Endothelial cell of umbilical vein (primary cell): ENCODE results near the gene FAM20A. TPM values are rescaled to one million over a fixed set of nuclear protein-coding genes. Genes with fewer than 3 reads are reported as not detected.

ENCODE experiments used
- BruUV-seq: library from RNA; stranded (reverse); fragments of 400-500 nt; replicated peaks from 2 replicates; lab custom pipeline; 2021; lab: Mats Ljungman, UMichigan
- CTCF ChIA-PET: fragments of 300-600, 350-600 bp; sonication (Branson Sonifier 250); formaldehyde crosslinking; loops from one replicate; lab custom pipeline; 2021; ENCODE audit warnings: antibody characterized with exemption, inconsistent platforms; lab: Charles Lee
- POLR2A ChIA-PET: fragments of 300-600, 350-600 bp; sonication (Branson Sonifier 250); formaldehyde crosslinking; loops from one replicate; lab custom pipeline; 2021; ENCODE audit warnings: antibody characterized with exemption, inconsistent platforms; lab: Charles Lee
- DNase-seq: peaks from one replicate; pipeline ENCODE4 v3.0.0-alpha.2; 2011; ENCODE audit warnings: low read depth, low spot score
- FAIRE-seq: peaks from 2 replicates; lab custom pipeline; 2011; peaks lifted over from hg19 to GRCh38; lab: Jason Lieb, UNC
- H2AFZ ChIP-seq: 2 replicates; pipeline ENCODE4 v1.6.0; 2012; ENCODE audit warnings: low read depth, low read length, control low read depth, inconsistent platforms
- H3K27ac ChIP-seq: 2 replicates; pipeline ENCODE4 v1.5.1; 2011; ENCODE audit warnings: low read depth, mild to moderate bottlenecking, control low read depth, low read length, moderate library complexity; ENCODE audit not compliant: insufficient read depth
- H3K27me3 ChIP-seq, 2 experiments: 2 replicates each; pipeline versions ENCODE4 v1.6.0 to v1.6.1; 2011; ENCODE audit warnings: low read length in 2 of 2, mixed read lengths in 1 of 2; ENCODE audit not compliant: control insufficient read depth in 2 of 2, insufficient read depth in 2 of 2
- H3K36me3 ChIP-seq, 2 experiments: 2 replicates in 1 of 2; 3 replicates in 1 of 2; pipeline ENCODE4 v1.5.1; 2011; ENCODE audit warnings: low read length in 2 of 2, mild to moderate bottlenecking in 1 of 2, moderate library complexity in 1 of 2; ENCODE audit not compliant: control insufficient read depth in 2 of 2, insufficient read depth in 2 of 2; ENCODE audit errors: extremely low read depth in 1 of 2
- H3K4me1 ChIP-seq: 3 replicates; pipeline ENCODE4 v1.5.1; 2011; ENCODE audit warnings: mild to moderate bottlenecking, low read length; ENCODE audit not compliant: control insufficient read depth, insufficient read depth; ENCODE audit errors: extremely low read depth
- H3K4me2 ChIP-seq: 2 replicates; pipeline ENCODE4 v1.6.1; 2011; ENCODE audit warnings: low read length, control low read depth, mixed read lengths; ENCODE audit not compliant: insufficient read depth
- H3K4me3 ChIP-seq, 3 experiments: fragments of 200-600 bp in 1 of 3; sonication (generic), shearing (Covaris generic) in 1 of 3; replicated peaks in 1 of 3; 2 replicates each; pipeline ENCODE4 v1.5.1; 2011 to 2016; ENCODE audit warnings: control low read depth in 3 of 3, low read length in 3 of 3, mild to moderate bottlenecking in 2 of 3, inconsistent platforms in 1 of 3, low read depth in 1 of 3, moderate library complexity in 1 of 3; ENCODE audit not compliant: insufficient read depth in 1 of 3
- H3K79me2 ChIP-seq: 2 replicates; pipeline ENCODE4 v1.6.0; 2012; ENCODE audit warnings: low read length, inconsistent platforms; ENCODE audit not compliant: control insufficient read depth, insufficient read depth
- H3K9ac ChIP-seq: replicated peaks from 2 replicates; pipeline ENCODE3; 2011; ENCODE audit warnings: low read length, control low read depth; ENCODE audit not compliant: insufficient read depth; ENCODE audit errors: extremely low read depth
- H3K9me1 ChIP-seq: replicated peaks from 3 replicates; pipeline ENCODE4 v1.6.0; 2011; ENCODE audit warnings: mild to moderate bottlenecking, low read length; ENCODE audit not compliant: control insufficient read depth, insufficient read depth; ENCODE audit errors: extremely low read depth
- H3K9me3 ChIP-seq: replicated peaks from 2 replicates; pipeline ENCODE4 v1.5.1; 2012; ENCODE audit warnings: low read length, inconsistent platforms; ENCODE audit not compliant: control insufficient read depth, insufficient read depth
- H4K20me1 ChIP-seq: replicated peaks from 2 replicates; pipeline ENCODE3; 2011; ENCODE audit warnings: mild to moderate bottlenecking, low read length; ENCODE audit not compliant: control insufficient read depth, insufficient read depth; ENCODE audit errors: extremely low read depth
- EZH2 ChIP-seq: IDR thresholded peaks from 2 replicates; pipeline ENCODE4 v1.6.1; 2012; ENCODE audit warnings: borderline replicate concordance, low read depth, mild to moderate bottlenecking, moderate library complexity, low read length, inconsistent platforms; ENCODE audit not compliant: severe bottlenecking
- FOS ChIP-seq: IDR thresholded peaks from 2 replicates; pipeline ENCODE4 v1.6.1; 2011; ENCODE audit warnings: mild to moderate bottlenecking, low read length, moderate library complexity, borderline replicate concordance; ENCODE audit not compliant: insufficient read depth
- GATA2 ChIP-seq: IDR thresholded peaks from 2 replicates; pipeline ENCODE4 v1.7.0; 2011; ENCODE audit warnings: low read depth, mild to moderate bottlenecking, moderate library complexity, mixed read lengths, low read length; ENCODE audit not compliant: insufficient read length, insufficient read depth
- JUN ChIP-seq: IDR thresholded peaks from 2 replicates; pipeline ENCODE4 v1.6.1; 2011; ENCODE audit warnings: borderline replicate concordance, low read depth; ENCODE audit not compliant: insufficient read length, insufficient read depth
- MYC ChIP-seq: IDR thresholded peaks from one replicate; pipeline ENCODE4 v1.6.1; 2011; ENCODE audit warnings: mild to moderate bottlenecking, low read depth, low read length
- POLR2A ChIP-seq: IDR thresholded peaks from 2 replicates; pipeline ENCODE4 v1.6.1; 2012; ENCODE audit warnings: low read depth, mild to moderate bottlenecking, control low read depth, low read length
- POLR2AphosphoS5 ChIP-seq: IDR thresholded peaks from 2 replicates; pipeline ENCODE4 v1.6.1; 2012; ENCODE audit warnings: low read depth, mild to moderate bottlenecking, control low read depth, low read length, moderate library complexity; ENCODE audit not compliant: insufficient read depth
- dilution Hi-C: fragments of 300-500 bp; cut with MboI; formaldehyde crosslinking; loops from one replicate; pipeline ENCODE4 v1.15.0; 2019; ENCODE audit warnings: low sequenced_read_pairs; ENCODE audit not compliant: extremely low pct_ligation_motif_present
- intact Hi-C: fragments of 100-400 bp; cut with micrococcal nuclease; formaldehyde crosslinking; loops from one replicate; pipeline ENCODE4 v1.10.0; 2022
- polyA plus RNA-seq, 4 experiments: library from polyadenylated mRNA; depleted of rRNA in 3 of 4; stranded (reverse) in 3 of 4; unstranded in 1 of 4; fragments of >200 nt; gene quantifications; 2 replicates each; pipeline versions ENCODE4 v1.2.1 to v1.2.3, GENCODE V29; 2011 to 2012; ENCODE audit warnings: missing spikeins in 1 of 4
- total RNA-seq: library from RNA; stranded (reverse); gene quantifications from 2 replicates; pipeline ENCODE4 v1.2.3, GENCODE V29; 2021
- TF ChIP-seq, protein P1 (sequence below), 2 donors: IDR thresholded peaks; 1 replicate in 1 of 2; 2 replicates in 1 of 2; pipeline ENCODE4 v1.5.1; 2011; ENCODE audit warnings: low read length in 2 of 2, mild to moderate bottlenecking in 2 of 2, moderate library complexity in 2 of 2, control low read depth in 1 of 2, inconsistent platforms in 1 of 2, low read depth in 1 of 2; ENCODE audit not compliant: insufficient read depth in 1 of 2; ENCODE audit errors: extremely low read depth in 1 of 2
- TF ChIP-seq, protein P2 (sequence below): IDR thresholded peaks from 2 replicates; pipeline ENCODE4 v1.6.1; 2011; ENCODE audit not compliant: insufficient read depth, insufficient read length

The FAM20A gene
- total and polyA plus RNA-seq, 2 donors (not counting 3 experiments of a cell fraction or from before 2014, with no cell fraction given) = not detected

DNA sequence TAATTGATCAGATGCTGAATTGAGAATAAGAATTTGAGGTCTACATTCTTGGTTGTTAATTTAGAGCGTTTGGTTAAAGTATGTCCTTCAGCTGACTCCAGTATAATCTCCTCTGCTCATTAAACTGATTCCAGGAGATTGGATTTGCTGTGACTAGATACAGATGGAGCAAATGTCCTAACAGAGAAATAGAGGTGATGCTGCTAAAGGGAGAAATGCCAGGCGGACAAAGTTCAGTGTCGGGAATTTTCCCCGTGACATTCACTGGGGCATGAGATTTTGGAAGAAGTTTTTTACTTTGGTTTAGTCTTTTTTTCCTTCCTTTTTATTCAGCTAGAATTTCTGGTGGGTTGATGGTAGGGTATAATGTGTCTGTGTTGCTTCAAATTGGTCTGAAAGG is 69.9 kb downstream of the FAM20A start:
- BruUV-seq = no TSS peak
- no peak for TF ChIP-seq GATA2
- TF ChIP-seq, protein P1, sequence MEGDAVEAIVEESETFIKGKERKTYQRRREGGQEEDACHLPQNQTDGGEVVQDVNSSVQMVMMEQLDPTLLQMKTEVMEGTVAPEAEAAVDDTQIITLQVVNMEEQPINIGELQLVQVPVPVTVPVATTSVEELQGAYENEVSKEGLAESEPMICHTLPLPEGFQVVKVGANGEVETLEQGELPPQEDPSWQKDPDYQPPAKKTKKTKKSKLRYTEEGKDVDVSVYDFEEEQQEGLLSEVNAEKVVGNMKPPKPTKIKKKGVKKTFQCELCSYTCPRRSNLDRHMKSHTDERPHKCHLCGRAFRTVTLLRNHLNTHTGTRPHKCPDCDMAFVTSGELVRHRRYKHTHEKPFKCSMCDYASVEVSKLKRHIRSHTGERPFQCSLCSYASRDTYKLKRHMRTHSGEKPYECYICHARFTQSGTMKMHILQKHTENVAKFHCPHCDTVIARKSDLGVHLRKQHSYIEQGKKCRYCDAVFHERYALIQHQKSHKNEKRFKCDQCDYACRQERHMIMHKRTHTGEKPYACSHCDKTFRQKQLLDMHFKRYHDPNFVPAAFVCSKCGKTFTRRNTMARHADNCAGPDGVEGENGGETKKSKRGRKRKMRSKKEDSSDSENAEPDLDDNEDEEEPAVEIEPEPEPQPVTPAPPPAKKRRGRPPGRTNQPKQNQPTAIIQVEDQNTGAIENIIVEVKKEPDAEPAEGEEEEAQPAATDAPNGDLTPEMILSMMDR (IDR thresholded peaks at IDR 0.05; ENCODE audit: extremely low read depth in 1 of 2, insufficient read depth in 1 of 2, low read depth in 1 of 2, low read length in 2 of 2) = no peak
- no peak for TF ChIP-seq POLR2AphosphoS5
- TF ChIP-seq EZH2 = no peak
- no peak for TF ChIP-seq JUN
- TF ChIP-seq MYC = no peak
- TF ChIP-seq, protein P2, sequence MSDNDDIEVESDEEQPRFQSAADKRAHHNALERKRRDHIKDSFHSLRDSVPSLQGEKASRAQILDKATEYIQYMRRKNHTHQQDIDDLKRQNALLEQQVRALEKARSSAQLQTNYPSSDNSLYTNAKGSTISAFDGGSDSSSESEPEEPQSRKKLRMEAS = no peak
- no peak for TF ChIP-seq FOS
- no peak for TF ChIP-seq POLR2A
- peaks cover 28 to 33% of the 10 kb centered on the region in 2 experiments for H3K36me3 ChIP-seq
- no peaks in the 10 kb centered on the region for H3K9me1 ChIP-seq
- no peak overlapping the region for H3K9ac ChIP-seq
- DNase-seq (no peak), FAIRE-seq (no peak)
- no peaks in the 10 kb centered on the region for H4K20me1 ChIP-seq
- intact Hi-C loops = loop anchor here (5.0 kb wide), 1 partner anchor 81 kb away; no protein-coding TSS in a partner anchor
- peaks cover 2% of the 10 kb centered on the region for H3K4me1 ChIP-seq
- no peak overlapping the region for H3K4me2 ChIP-seq
- no peak overlapping the region for H3K27ac ChIP-seq
- POLR2A ChIA-PET = no interaction called here
- H3K4me3 ChIP-seq = no peak overlapping the region
- CTCF ChIA-PET = no interaction called here
- no peaks in the 10 kb centered on the region for H3K27me3 ChIP-seq
- H3K9me3 ChIP-seq = no peaks in the 10 kb centered on the region
- no peaks in the 10 kb centered on the region for H3K79me2 ChIP-seq
- no peak overlapping the region for H2AFZ ChIP-seq
- dilution Hi-C loops = no loop called here
